Measurements from ENCODE around the gene DPYD. TPM values are rescaled to one million over a fixed set of nuclear protein-coding genes. Genes with fewer than 3 reads are reported as not detected.

DPYD gene
- total and polyA plus RNA-seq, 4 donors, result 16.2 to 51.3 (median 29.1) TPM

DNA sequence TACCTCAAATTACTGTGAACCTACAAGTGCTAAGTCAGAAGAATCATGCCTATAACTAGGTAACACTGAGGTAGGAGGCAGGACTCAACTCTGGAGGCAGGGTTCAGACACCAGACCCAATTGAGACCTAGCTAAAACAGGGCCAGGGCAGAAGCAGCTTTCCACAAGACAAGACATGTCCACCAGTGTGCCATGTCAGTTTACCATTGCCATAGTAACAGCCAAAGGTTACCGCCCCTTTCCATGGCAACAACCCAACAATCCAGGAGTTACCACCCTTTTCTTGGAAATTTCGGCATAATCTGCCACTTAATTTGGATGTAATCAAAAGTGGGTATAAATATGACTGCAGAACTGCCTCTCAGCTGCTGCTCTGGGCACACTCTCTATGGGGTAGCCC lies 432.3 kb downstream of the DPYD start:
- 87 to 93% methylated on average over 2 of the region's 2 CpGs for WGBS, 2 donors
- H3K27ac ChIP-seq (ENCODE audit: low read depth in 1 of 2, low read length in 2 of 2), result no peak overlapping the region

DNA sequence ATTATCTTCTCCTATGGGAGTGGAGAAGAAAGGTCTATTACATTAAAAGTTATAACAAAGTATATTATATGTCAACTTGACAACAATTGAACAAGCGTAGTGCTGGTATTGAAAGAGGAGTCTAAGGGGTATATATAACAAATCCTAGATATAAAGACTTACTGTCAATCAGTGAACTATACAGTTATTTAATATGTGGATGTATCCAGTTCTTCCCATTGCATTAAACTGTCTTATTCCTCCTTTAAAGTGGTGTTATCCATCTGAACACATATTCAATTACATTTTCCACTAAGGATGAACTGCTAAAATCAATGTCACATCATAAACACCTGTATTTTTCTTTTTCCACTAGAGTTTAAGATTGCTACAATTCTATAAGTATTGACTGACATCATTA lies 438.8 kb downstream of the DPYD start:
- intact Hi-C loops (cut with DNase I), result no loop called here
- Histone ChIP-seq H3K9me3 (ENCODE audit: control insufficient read depth, low read length) (no peaks in the 10 kb centered on the region), H3K27ac (ENCODE audit: low read depth in 1 of 2, low read length in 2 of 2) (no peak overlapping the region), H3K36me3 (ENCODE audit: control insufficient read depth in 1 of 2, insufficient read depth in 2 of 2, low read length in 1 of 2) (peaks cover 0 to 3% of the 10 kb centered on the region in 2 donors), H3K4me3 (ENCODE audit: low read length in 2 of 2) (no peak overlapping the region), H3K4me1 (ENCODE audit: control insufficient read depth in 1 of 2, insufficient read depth in 2 of 2, low read length in 2 of 2) (no peaks in the 10 kb centered on the region), H3K27me3 (ENCODE audit: control insufficient read depth in 1 of 2, insufficient read depth in 2 of 2, low read length in 1 of 2) (no peaks in the 10 kb centered on the region)
- ATAC-seq (ENCODE audit: low FRiP score), result no peak
- 78 to 85% methylated on average over 1 of the region's 1 CpG for WGBS, 2 donors
- no peak for DNase-seq

More for the DNA sequence above, 432.3 kb downstream of the DPYD start:
- DNase-seq, result no peak
- Histone ChIP-seq H3K4me1 (ENCODE audit: control insufficient read depth in 1 of 2, insufficient read depth in 2 of 2, low read length in 2 of 2) (no peaks in the 10 kb centered on the region), H3K4me3 (ENCODE audit: low read length in 2 of 2) (no peak overlapping the region), H3K9me3 (ENCODE audit: control insufficient read depth, low read length) (no peaks in the 10 kb centered on the region), H3K36me3 (ENCODE audit: control insufficient read depth in 1 of 2, insufficient read depth in 2 of 2, low read length in 1 of 2) (no peaks in the 10 kb centered on the region), H3K27me3 (ENCODE audit: control insufficient read depth in 1 of 2, insufficient read depth in 2 of 2, low read length in 1 of 2) (no peaks in the 10 kb centered on the region)
- no peak for ATAC-seq (ENCODE audit: low FRiP score)
- intact Hi-C loops (cut with DNase I), result no loop called here

DNA sequence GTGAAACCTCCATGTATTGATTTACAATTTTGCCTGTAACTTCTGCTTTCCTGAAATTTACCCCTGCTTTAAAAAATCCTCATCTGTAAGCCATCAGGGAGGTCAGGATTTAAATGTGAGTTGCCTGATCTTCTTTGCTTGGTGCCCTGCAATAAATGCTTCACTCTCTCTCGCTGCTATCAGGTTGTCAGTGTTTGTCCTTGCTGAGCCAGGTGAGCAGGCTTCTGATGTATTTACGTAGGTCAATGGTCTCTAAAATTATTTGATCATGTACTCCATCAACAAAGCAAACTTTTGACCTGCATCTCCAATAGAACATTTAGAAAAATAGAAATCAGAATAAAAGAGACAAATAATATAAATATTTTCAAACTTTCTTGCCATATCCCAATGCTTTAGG lies 453.4 kb downstream of the DPYD start:
- H3K27ac ChIP-seq (ENCODE audit: low read depth in 1 of 2, low read length in 2 of 2), result no peak overlapping the region
- intact Hi-C loops (cut with DNase I), result no loop called here
- DNase-seq (no peak), ATAC-seq (ENCODE audit: low FRiP score) (no peak)
- no peaks in the 10 kb centered on the region for H3K36me3 ChIP-seq (ENCODE audit: control insufficient read depth in 1 of 2, insufficient read depth in 2 of 2, low read length in 1 of 2)
- H3K4me1 ChIP-seq (ENCODE audit: control insufficient read depth in 1 of 2, insufficient read depth in 2 of 2, low read length in 2 of 2), result no peaks in the 10 kb centered on the region
- H3K9me3 ChIP-seq (ENCODE audit: control insufficient read depth, low read length), result no peaks in the 10 kb centered on the region
- H3K27me3 ChIP-seq (ENCODE audit: control insufficient read depth in 1 of 2, insufficient read depth in 2 of 2, low read length in 1 of 2), result no peaks in the 10 kb centered on the region
- H3K4me3 ChIP-seq (ENCODE audit: low read length in 2 of 2), result no peak overlapping the region
- WGBS, 2 donors, result 66 to 90% methylated on average over 2 of the region's 2 CpGs

DNA sequence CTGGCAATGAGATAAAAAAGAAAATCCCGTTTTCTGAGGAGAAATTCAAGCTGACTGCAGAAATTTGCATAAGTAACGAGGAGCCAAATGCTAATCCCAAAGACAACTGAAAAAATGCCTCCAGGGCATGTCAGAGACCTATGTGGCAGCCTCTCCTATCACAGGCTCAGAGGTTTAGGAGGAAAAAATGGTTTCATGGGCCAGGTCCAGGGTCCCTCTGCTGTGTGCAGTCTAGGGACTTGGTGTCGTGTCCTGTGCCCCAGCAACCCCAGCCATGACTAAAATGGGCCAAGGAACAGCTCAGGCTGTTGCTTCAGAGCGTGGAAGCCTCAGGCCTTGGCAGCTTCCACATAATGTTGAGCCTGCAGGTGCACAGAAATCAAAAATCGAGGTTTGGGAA lies 456.5 kb downstream of the DPYD start:
- H3K27me3 ChIP-seq (ENCODE audit: control insufficient read depth in 1 of 2, insufficient read depth in 2 of 2, low read length in 1 of 2), result no peaks in the 10 kb centered on the region
- H3K4me3 ChIP-seq (ENCODE audit: low read length in 2 of 2), result no peak overlapping the region
- no peak for DNase-seq
- no peak for ATAC-seq (ENCODE audit: low FRiP score)
- no peaks in the 10 kb centered on the region for H3K4me1 ChIP-seq (ENCODE audit: control insufficient read depth in 1 of 2, insufficient read depth in 2 of 2, low read length in 2 of 2)
- intact Hi-C loops (cut with DNase I), result no loop called here
- H3K27ac ChIP-seq (ENCODE audit: low read depth in 1 of 2, low read length in 2 of 2), result no peak overlapping the region
- WGBS, 2 donors, result 75 to 83% methylated on average over 5 of the region's 5 CpGs
- no peaks in the 10 kb centered on the region for H3K9me3 ChIP-seq (ENCODE audit: control insufficient read depth, low read length)
- H3K36me3 ChIP-seq (ENCODE audit: control insufficient read depth in 1 of 2, insufficient read depth in 2 of 2, low read length in 1 of 2), result no peaks in the 10 kb centered on the region

DNA sequence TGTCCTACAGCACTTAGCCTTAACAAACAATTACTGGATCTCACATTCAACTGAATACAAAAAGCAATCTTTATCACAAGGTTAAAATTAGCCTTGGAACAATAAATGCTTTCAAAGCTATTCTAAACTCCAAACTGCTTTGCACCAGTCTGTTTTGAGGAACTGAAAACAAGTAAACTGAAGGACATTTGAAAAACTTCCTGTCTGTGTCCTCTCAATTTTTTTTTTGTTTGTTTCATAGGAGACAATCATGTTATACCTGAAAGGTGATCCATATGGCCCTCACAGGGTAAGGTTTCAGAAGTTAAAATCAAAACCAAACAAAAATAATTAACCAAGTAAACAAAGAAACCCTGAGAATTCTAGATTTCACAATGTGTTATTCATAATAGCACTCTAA lies 459.1 kb downstream of the DPYD start:
- H3K27ac ChIP-seq (ENCODE audit: low read depth in 1 of 2, low read length in 2 of 2), result no peak overlapping the region
- H3K4me1 ChIP-seq (ENCODE audit: control insufficient read depth in 1 of 2, insufficient read depth in 2 of 2, low read length in 2 of 2), result no peaks in the 10 kb centered on the region
- no peak for ATAC-seq (ENCODE audit: low FRiP score)
- DNase-seq, result no peak
- no peak overlapping the region for H3K4me3 ChIP-seq (ENCODE audit: low read length in 2 of 2)
- H3K36me3 ChIP-seq (ENCODE audit: control insufficient read depth in 1 of 2, insufficient read depth in 2 of 2, low read length in 1 of 2), result no peaks in the 10 kb centered on the region
- H3K9me3 ChIP-seq (ENCODE audit: control insufficient read depth, low read length), result no peaks in the 10 kb centered on the region
- no peaks in the 10 kb centered on the region for H3K27me3 ChIP-seq (ENCODE audit: control insufficient read depth in 1 of 2, insufficient read depth in 2 of 2, low read length in 1 of 2)
- intact Hi-C loops (cut with DNase I), result no loop called here

DNA sequence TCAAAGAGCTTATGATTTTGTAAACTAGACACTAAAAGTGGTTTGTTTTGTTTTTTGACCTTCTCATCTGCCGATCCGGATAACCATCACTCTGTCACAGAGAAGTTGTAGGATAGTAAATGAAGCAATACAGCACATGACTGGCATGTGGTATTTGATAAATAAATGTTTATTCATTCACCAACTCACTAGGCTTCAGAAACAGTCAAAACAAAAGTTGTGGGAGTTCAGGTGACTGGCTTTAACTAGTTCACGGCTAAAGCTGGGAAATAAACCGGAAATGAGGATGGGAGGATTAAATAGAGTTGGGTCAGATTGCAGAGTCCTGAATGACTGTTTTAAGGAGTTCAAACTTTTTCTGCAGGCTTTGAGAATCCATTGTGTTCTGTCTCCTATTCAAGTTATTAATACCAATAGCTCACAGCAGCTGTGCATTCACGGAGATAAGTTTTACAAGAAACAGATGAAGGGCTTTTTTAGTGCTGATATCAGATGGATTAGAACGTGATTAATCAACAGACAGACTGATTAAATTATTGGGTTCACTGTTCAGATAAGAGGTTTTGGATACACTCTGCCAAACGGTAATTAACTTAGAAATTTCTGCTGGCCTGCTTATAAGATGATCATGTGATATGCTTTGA lies 463.3 kb downstream of the DPYD start:
- WGBS, 2 donors, result 68 to 74% methylated on average over 7 of the region's 7 CpGs
- no peak overlapping the region for H3K27ac ChIP-seq (ENCODE audit: low read depth in 1 of 2, low read length in 2 of 2)
- no peaks in the 10 kb centered on the region for H3K9me3 ChIP-seq (ENCODE audit: control insufficient read depth, low read length)
- H3K4me3 ChIP-seq (ENCODE audit: low read length in 2 of 2), result no peak overlapping the region
- no peaks in the 10 kb centered on the region for H3K36me3 ChIP-seq (ENCODE audit: control insufficient read depth in 1 of 2, insufficient read depth in 2 of 2, low read length in 1 of 2)
- no peak for ATAC-seq (ENCODE audit: low FRiP score)
- no peaks in the 10 kb centered on the region for H3K4me1 ChIP-seq (ENCODE audit: control insufficient read depth in 1 of 2, insufficient read depth in 2 of 2, low read length in 2 of 2)
- intact Hi-C loops (cut with DNase I), result no loop called here
- no peak for DNase-seq
- no peaks in the 10 kb centered on the region for H3K27me3 ChIP-seq (ENCODE audit: control insufficient read depth in 1 of 2, insufficient read depth in 2 of 2, low read length in 1 of 2)

DNA sequence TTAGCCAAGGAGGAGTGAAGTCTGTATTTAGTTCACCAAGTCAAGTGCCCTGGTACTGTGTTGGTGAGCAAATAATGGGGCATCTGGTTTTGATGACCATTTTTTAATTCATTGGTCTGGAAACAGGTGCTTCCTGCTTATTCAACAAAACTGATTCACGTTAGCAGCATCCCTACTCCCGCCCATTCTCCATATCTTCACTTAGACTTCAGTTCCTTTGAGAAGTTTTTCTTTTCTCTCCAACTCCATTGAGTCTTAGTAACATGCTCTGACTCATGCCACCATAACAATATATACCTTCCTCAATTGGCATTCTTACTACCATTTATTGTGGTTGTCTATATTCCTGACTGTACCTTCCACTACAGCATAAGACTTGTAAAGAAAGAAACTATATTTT lies 468.9 kb downstream of the DPYD start:
- no peaks in the 10 kb centered on the region for H3K27me3 ChIP-seq (ENCODE audit: control insufficient read depth in 1 of 2, insufficient read depth in 2 of 2, low read length in 1 of 2)
- no peak overlapping the region for H3K27ac ChIP-seq (ENCODE audit: low read depth in 1 of 2, low read length in 2 of 2)
- 90 to 95% methylated on average over 2 of the region's 2 CpGs for WGBS, 2 donors
- ATAC-seq (ENCODE audit: low FRiP score), result no peak
- H3K36me3 ChIP-seq (ENCODE audit: control insufficient read depth in 1 of 2, insufficient read depth in 2 of 2, low read length in 1 of 2), result no peaks in the 10 kb centered on the region
- intact Hi-C loops (cut with DNase I), result no loop called here
- DNase-seq, result no peak
- H3K4me1 ChIP-seq (ENCODE audit: control insufficient read depth in 1 of 2, insufficient read depth in 2 of 2, low read length in 2 of 2), result no peaks in the 10 kb centered on the region
- H3K4me3 ChIP-seq (ENCODE audit: low read length in 2 of 2), result no peak overlapping the region
- H3K9me3 ChIP-seq (ENCODE audit: control insufficient read depth, low read length), result no peaks in the 10 kb centered on the region

DNA sequence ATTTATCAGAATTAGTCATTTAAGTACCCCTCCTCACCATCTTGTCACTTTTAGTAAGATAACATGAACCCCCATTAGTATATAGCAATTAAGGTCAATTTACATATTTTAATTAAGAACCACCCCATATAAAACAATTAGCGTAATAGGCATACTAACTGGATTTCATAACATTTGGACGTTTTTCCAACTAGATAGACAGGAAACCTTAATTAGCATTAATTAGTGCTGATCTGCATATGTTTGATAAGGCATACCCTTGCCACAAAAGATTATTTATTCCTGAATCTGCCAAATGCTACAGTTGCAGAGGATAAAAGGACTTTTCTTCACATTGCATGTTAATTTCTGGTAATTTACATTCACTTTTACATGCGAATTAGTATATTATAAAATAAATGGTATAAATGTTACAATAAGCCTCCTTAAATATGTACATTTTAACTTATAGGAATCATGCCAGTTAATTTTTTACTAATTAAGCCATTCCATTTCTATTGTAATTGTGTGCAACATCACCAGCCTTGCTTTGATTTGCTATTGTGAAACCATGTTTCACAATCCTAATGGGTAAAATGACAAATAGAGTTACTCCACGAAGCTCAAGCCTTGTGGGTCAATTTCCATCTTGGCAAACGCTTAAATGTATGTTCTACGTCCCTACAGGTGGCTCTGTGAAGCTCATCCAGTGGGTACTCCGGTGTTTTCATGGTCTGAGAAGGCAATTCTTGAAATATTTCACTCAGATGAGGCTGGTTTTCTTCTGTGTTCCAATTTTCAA lies 469.6 kb downstream of the DPYD start:
- no peak overlapping the region for H3K4me3 ChIP-seq (ENCODE audit: low read length in 2 of 2)
- no peaks in the 10 kb centered on the region for H3K27me3 ChIP-seq (ENCODE audit: control insufficient read depth in 1 of 2, insufficient read depth in 2 of 2, low read length in 1 of 2)
- 83 to 86% methylated on average over 7 of the region's 7 CpGs for WGBS, 2 donors
- ATAC-seq (ENCODE audit: low FRiP score), result no peak
- H3K4me1 ChIP-seq (ENCODE audit: control insufficient read depth in 1 of 2, insufficient read depth in 2 of 2, low read length in 2 of 2), result no peaks in the 10 kb centered on the region
- no peak for DNase-seq
- no peak overlapping the region for H3K27ac ChIP-seq (ENCODE audit: low read depth in 1 of 2, low read length in 2 of 2)
- intact Hi-C loops (cut with DNase I), result no loop called here
- H3K9me3 ChIP-seq (ENCODE audit: control insufficient read depth, low read length), result no peaks in the 10 kb centered on the region
- H3K36me3 ChIP-seq (ENCODE audit: control insufficient read depth in 1 of 2, insufficient read depth in 2 of 2, low read length in 1 of 2), result no peaks in the 10 kb centered on the region

DNA sequence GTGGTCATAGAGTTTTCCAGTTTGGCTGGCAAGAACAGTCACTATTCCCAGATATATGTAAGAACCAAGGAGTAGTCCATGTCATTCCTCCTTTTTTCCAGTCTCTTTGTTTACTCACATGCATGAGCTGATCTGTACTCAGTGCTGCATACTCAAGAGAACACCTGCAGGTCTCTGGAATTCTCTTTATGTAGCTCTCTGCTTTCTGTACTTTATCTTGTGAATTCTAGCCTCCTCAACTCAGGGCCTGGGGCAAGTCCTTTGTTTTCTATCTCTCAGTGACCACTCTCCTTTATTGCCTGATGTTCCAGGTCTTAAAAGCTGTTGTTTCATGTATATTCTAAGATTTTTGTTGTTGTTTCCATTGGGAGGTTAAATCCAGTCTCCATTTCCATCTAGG lies 478.9 kb downstream of the DPYD start:
- intact Hi-C loops (cut with DNase I), result no loop called here
- no peaks in the 10 kb centered on the region for H3K27me3 ChIP-seq (ENCODE audit: control insufficient read depth in 1 of 2, insufficient read depth in 2 of 2, low read length in 1 of 2)
- no peak for ATAC-seq (ENCODE audit: low FRiP score)
- no peaks in the 10 kb centered on the region for H3K36me3 ChIP-seq (ENCODE audit: control insufficient read depth in 1 of 2, insufficient read depth in 2 of 2, low read length in 1 of 2)
- H3K4me3 ChIP-seq (ENCODE audit: low read length in 2 of 2), result no peak overlapping the region
- no peaks in the 10 kb centered on the region for H3K9me3 ChIP-seq (ENCODE audit: control insufficient read depth, low read length)
- H3K4me1 ChIP-seq (ENCODE audit: control insufficient read depth in 1 of 2, insufficient read depth in 2 of 2, low read length in 2 of 2), result no peaks in the 10 kb centered on the region
- H3K27ac ChIP-seq (ENCODE audit: low read depth in 1 of 2, low read length in 2 of 2), result no peak overlapping the region
- no peak for DNase-seq
